ENCODE results near the gene ARFRP1. TPM values are rescaled to one million over a fixed set of nuclear protein-coding genes. Genes with fewer than 3 reads are reported as not detected.

Gene ARFRP1
- polyA plus RNA-seq, 3 donors = 18.2 to 31.1 (median 20.7) TPM

GRCh38 chr20:63735859-63736718, 28.3 kb upstream of the ARFRP1 start, which contains the start of gene LIME1:
LIME1 (plus strand) TSS chr20:63736664; CDS start chr20:63737550, 886 bp downstream.
- Mint-ChIP-seq H3K36me3 (peaks cover 0 to 30% of the 10 kb centered on the region in 2 donors), H3K9me3 (peaks cover 0 to 4% (median 0%) of the 10 kb centered on the region in 7 donors), H3K4me1 (peaks cover 20% of the 10 kb centered on the region), H3K27me3 (ENCODE audit: low read depth in 3 of 3) (peaks cover 17 to 37% (median 25%) of the 10 kb centered on the region in 3 donors), H3K4me3 (peak within 1 kb of the TSS; percentile 34 to 63), H3K27ac (no peak within 1 kb of the TSS)
- no peak within 1 kb of the TSS for H3K27ac ChIP-seq (ENCODE audit: low read depth in 1 of 2, low read length in 2 of 2)
- H3K9me3 ChIP-seq (replicated peaks in 1 of 2; ENCODE audit: control insufficient read depth in 1 of 2, insufficient read depth in 1 of 2, low read length in 2 of 2) = no peaks in the 10 kb centered on the region
- WGBS (ENCODE audit: insufficient coverage) = 48% methylated on average over 30 of the region's 31 CpGs
- peaks cover 31 to 52% of the 10 kb centered on the region in 2 donors for H3K36me3 ChIP-seq (replicated peaks in 1 of 2; ENCODE audit: control insufficient read depth in 1 of 2, insufficient read depth in 2 of 2, low read length in 2 of 2)
- intact Hi-C loops (cut with micrococcal nuclease) = loop anchor here (5.0 kb wide), 2 partner anchors 94 to 164 kb away; partner anchors contain the start of gene HELZ2 (in 1 of the 2)
- TF ChIP-seq CTCF (IDR thresholded peaks at IDR 0.05) = no peak
- peaks cover 8 to 26% of the 10 kb centered on the region in 2 donors for H3K27me3 ChIP-seq (ENCODE audit: control insufficient read depth in 2 of 2, insufficient read depth in 2 of 2, low read length in 2 of 2)
- peaks cover 11% of the 10 kb centered on the region for H3K79me2 ChIP-seq (ENCODE audit: insufficient read depth, low read length)
- no peak within 1 kb of the TSS for H2AFZ ChIP-seq (ENCODE audit: insufficient read depth, low read depth, low read length, poor library complexity, severe bottlenecking)
- no peak within 1 kb of the TSS for H3K4me3 ChIP-seq (replicated peaks in 1 of 3; ENCODE audit: low read depth in 2 of 3, low read length in 3 of 3)
- H4K20me1 ChIP-seq (ENCODE audit: insufficient read depth, low read length) = peaks cover 78% of the 10 kb centered on the region
- H3K4me1 ChIP-seq (ENCODE audit: control insufficient read depth in 1 of 2, insufficient read depth in 2 of 2, low read length in 2 of 2) = peaks cover 30 to 40% of the 10 kb centered on the region in 2 donors
- peak within 1 kb of the TSS; percentile 91 for H3K4me2 ChIP-seq (replicated peaks; ENCODE audit: extremely low read depth, low read length, poor library complexity, severe bottlenecking)
- no peak within 1 kb of the TSS for H3K9ac ChIP-seq (ENCODE audit: insufficient read depth, low read length, poor library complexity, severe bottlenecking)
- no peak for DNase-seq

GRCh38 chr20:63734946-63735858, 27.4 kb upstream of the ARFRP1 start:
- DNase-seq = no peak
- H3K27ac Mint-ChIP-seq = no peak overlapping the region
- peaks cover 82% of the 10 kb centered on the region for H4K20me1 ChIP-seq (ENCODE audit: insufficient read depth, low read length)

More at GRCh38 chr20:63734946-63735858, 27.4 kb upstream of the ARFRP1 start:
- Histone ChIP-seq H3K4me2 (replicated peaks; ENCODE audit: extremely low read depth, low read length, poor library complexity, severe bottlenecking) (no peak overlapping the region), H3K79me2 (ENCODE audit: insufficient read depth, low read length) (peaks cover 10% of the 10 kb centered on the region), H3K27ac (ENCODE audit: low read depth in 1 of 2, low read length in 2 of 2) (no peak overlapping the region), H3K36me3 (replicated peaks in 1 of 2; ENCODE audit: control insufficient read depth in 1 of 2, insufficient read depth in 2 of 2, low read length in 2 of 2) (peaks cover 31 to 56% of the 10 kb centered on the region in 2 donors), H2AFZ (ENCODE audit: insufficient read depth, low read depth, low read length, poor library complexity, severe bottlenecking) (no peak overlapping the region), H3K27me3 (ENCODE audit: control insufficient read depth in 2 of 2, insufficient read depth in 2 of 2, low read length in 2 of 2) (peaks cover 8 to 26% of the 10 kb centered on the region in 2 donors), H3K4me1 (ENCODE audit: control insufficient read depth in 1 of 2, insufficient read depth in 2 of 2, low read length in 2 of 2) (peaks cover 23 to 39% of the 10 kb centered on the region in 2 donors), H3K9ac (ENCODE audit: insufficient read depth, low read length, poor library complexity, severe bottlenecking) (no peak overlapping the region), H3K9me3 (replicated peaks in 1 of 2; ENCODE audit: control insufficient read depth in 1 of 2, insufficient read depth in 1 of 2, low read length in 2 of 2) (no peaks in the 10 kb centered on the region), H3K4me3 (replicated peaks in 1 of 3; ENCODE audit: low read depth in 2 of 3, low read length in 3 of 3) (no peak overlapping the region)
- Mint-ChIP-seq H3K4me3 (no peak overlapping the region), H3K4me1 (peaks cover 18% of the 10 kb centered on the region), H3K27me3 (ENCODE audit: low read depth in 3 of 3) (peaks cover 17 to 37% (median 25%) of the 10 kb centered on the region in 3 donors), H3K36me3 (peaks cover 2 to 32% of the 10 kb centered on the region in 2 donors), H3K9me3 (peaks cover 0 to 4% (median 0%) of the 10 kb centered on the region in 7 donors)
- TF ChIP-seq CTCF (IDR thresholded peaks at IDR 0.05) = no peak
- intact Hi-C loops (cut with micrococcal nuclease) = loop anchor here (5.0 kb wide), 2 partner anchors 93 to 163 kb away; partner anchors contain the start of gene HELZ2 (in 1 of the 2)
- WGBS (ENCODE audit: insufficient coverage) = 81% methylated on average over 47 of the region's 48 CpGs

All from CD14-positive monocyte (primary cell).